NCI-H1694 (cell line): ENCODE data around the gene CYSTM1.

Experiments used
- DNase-seq: peaks from one replicate; lab custom pipeline; 2025; lab: John Stamatoyannopoulos, UW

The CYSTM1 gene

GRCh38 chr5:140236891-140237598 is 62.1 kb downstream of the CYSTM1 start:
- no peak for DNase-seq

DNA sequence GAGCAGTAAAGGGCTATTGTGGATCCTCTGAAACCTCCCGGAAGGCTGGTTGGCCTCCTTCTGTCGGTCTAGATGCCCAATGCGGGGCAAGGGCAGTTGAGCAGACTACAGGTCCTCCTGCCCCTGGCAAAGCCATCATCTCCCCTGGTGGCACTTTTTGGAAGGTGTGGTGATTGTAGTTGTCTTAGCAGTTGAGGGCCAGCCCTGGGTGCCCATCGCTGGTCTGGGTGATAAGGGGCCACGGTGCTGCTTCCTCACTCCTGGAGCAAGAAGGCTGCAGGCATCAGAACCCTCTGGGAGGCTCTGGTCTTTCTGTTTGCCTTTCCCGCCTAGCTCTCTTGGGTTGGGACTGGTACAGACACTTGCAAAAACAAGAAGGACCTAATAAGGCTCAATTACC is 63.8 kb downstream of the CYSTM1 start:
- DNase-seq = no peak

DNA sequence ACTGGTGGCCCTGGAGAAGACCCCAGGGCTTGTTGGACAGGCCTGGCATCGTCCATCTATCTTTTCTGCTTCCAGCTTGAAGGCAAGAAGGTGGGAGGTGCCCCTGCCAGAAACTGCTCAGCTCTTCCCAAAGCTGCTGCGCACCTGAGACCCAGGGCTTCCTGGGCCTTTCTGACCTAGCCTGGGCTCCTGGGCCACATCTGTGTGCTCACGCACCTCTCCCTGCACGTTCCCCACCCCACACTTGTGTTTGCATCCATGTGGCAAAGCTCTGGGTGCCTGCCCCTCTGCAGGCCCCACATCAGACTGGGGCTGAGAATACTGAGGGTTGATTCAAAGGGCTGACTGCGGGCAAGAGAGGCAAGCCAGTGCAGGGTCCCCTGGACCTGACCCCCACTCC is 64.5 kb downstream of the CYSTM1 start:
- DNase-seq = no peak

GRCh38 chr5:140239939-140240700 is 65.1 kb downstream of the CYSTM1 start:
- no peak for DNase-seq

GRCh38 chr5:140240987-140241706 is 66.2 kb downstream of the CYSTM1 start:
- peak; percentile 52 for DNase-seq

GRCh38 chr5:140242099-140242498 is 67.1 kb downstream of the CYSTM1 start:
- DNase-seq = no peak

- DNase-seq = no peak
Observed at GRCh38 chr5:140242890-140243585, 68.0 kb downstream of the CYSTM1 start.

DNA sequence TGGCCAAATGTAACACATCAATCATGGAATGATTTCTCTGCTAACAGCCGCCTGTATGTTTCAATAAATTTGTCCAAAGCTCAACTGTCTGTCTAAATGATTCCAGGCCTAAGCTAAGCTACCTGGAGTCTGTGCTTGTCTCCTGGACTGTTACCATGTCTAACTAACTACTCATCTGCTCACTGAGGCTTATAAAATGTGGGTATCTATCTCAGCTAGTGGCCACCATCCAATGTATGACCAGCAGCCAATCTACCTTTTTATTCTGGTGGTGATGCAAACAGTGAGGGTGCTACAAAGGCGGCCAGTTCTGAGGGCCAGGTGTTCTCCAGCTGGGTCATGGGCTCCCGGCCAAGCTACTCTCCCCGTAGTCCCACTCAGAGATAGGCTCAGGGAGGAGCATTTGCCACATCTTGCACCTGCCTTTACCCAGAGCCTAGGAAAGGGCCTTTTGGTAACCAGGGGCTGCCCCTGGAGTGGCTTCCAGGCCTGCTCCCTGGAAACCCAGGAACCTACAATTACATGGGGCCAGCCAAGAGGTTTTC is 68.8 kb downstream of the CYSTM1 start:
- DNase-seq = no peak

DNA sequence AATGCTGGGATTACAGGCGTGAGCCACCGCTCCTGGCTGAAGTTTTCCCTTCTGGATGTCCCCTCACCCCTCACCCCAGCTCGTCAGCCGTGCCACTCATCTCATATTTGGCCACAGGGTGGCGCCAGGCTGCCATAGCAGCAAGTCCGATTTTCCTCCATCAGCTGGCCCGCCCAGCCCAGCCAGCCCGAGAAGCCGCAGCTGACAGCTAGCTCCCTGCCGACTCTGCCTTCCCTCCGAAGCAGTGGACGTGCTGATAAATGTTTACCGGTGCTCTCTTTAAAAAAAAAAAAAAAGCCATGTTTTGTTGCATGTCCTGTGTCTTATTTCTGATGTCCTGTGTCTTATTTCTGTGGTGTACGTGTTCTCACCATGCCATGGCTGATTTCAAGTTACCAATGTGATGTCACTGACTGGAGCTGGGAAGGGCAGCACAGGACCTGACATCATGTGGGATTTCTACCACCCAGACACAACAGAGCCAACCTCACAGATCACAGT is 69.6 kb downstream of the CYSTM1 start:
- peak; percentile 42 for DNase-seq

DNA sequence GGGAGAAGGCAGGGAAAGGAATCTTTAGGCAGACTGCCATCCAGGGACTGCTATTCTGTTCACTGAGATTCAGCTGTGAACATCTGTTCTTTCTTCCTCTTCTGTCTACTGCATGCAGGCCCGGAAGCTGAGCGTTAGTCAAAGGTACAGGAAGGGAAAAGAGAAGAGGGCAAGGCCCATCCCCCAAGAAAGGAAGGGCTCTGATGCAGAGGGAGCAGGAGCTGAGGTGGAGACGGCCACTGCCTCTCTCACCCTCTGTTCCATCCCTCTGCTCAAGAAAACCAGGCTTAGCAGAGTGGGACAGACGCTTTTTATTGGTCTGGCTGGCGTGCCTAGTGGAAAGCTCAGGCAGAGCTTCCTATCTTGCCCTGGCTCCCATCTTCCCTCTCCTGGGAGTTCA is 70.4 kb downstream of the CYSTM1 start:
- no peak for DNase-seq

DNA sequence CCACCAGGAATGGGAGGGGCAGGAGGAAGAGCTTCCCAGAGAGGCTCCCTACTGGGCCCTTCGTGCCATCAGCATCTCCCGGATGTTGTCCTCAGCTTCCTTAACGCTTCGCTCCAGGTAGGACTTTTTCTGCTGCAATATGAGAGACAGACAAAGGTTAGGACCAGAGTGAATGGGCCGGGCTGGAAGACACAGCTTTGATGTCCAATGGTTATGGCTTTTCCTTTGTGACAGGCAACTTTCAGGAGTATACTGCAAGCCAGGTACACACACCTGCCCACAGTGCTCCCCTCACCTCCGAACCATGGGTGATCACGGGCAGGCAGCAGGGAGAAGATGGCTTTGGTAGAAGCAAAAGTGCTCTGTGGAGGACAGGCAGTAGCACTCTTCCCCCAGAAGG is 70.9 kb downstream of the CYSTM1 start:
- DNase-seq = no peak

- DNase-seq = no peak
Observed at GRCh38 chr5:140246378-140247122, 71.6 kb downstream of the CYSTM1 start.

DNA sequence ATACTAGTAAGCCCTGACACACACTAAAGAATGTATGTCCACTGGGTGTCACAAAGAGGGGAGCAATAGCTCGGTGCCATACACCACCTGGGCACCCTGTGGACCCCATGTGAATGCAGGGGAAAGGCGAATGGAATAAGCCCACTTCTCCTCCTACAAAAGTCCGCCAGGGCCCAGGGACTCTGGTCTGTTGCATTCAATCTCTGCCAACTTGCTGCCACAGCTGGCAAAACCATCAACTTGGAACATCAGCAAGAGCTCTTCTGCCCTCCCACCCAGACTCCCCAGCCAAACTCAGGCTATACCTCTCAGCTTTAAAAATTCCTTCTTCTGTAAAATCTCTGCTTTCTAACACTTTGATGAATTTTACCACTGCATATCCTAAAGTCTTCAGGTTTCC is 73.4 kb downstream of the CYSTM1 start:
- DNase-seq = no peak

DNA sequence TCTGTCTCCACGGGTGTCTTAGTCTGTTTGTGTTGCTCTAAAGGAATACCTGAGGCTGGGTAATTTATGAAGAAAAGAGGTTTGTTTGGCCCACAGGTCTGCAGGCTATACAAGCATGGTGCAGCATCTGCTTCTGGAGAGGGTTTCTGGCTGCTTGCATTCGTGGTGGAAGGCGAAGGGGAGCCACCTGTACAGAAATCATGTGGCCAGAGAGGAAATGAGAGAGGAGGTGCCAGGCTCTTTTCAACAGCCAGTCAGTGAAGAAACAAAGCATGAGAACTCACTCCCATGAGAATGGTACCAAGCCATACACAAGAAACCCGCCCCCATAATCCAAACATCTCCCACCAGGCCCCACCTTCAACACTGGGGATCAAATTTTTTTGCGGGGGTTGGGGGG is 74.5 kb downstream of the CYSTM1 start:
- no peak for DNase-seq

- no peak for DNase-seq
Observed at GRCh38 chr5:140250386-140250785, 75.4 kb downstream of the CYSTM1 start.

DNA sequence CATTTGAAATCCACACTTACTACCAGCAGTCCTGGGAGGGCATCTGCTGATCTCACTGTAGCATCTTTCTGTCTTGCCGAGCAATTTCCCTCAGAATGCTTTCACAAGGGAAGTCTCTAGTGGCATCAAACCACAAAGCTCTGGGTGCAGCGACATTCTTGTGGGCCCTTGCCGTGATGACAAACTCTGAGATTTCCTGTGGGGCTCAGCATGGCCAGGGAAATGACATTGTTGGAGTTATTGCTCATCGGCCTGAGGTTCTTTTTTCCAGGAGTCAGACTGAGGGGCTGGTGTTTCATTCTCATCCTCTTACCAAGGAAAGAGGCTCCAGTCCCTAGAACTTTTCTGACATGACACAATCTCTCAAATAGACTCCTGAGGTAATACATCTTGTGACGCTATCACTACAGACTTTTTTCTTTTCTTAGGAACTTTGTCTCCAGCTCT is 76.6 kb downstream of the CYSTM1 start:
- DNase-seq = no peak

DNA sequence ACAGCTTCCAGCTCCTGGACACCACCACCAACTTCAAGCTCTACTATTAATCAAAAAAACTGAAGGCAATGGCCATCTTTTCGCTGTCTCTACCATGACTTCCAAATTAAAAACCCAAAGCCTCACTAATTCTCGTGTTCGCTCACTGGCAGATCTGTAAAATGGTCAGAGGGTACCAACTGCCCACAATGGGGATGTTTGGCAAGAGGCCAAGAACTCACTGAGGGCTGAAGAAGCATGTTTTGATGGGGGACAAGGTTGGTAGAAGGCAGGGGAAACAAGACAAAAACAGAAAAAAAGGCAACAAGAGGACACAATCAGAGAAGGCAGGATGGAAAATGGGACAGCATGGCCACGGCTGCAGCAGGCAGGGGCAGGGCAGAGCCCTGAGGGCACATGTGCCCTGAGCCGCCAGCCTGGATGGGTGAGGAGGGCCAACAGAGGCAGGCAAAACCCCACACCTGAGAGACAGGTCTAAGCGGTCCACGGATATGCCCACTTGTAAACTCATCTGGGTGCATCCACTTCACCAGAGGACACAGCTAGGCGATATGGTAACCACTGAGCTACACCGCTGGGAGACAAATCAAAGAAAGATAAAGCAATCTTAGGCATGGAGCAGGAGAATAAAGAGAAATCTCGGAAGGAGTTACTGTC is 77.6 kb downstream of the CYSTM1 start:
- no peak for DNase-seq

- DNase-seq = no peak
Observed at GRCh38 chr5:140253985-140254384, 79.0 kb downstream of the CYSTM1 start.

DNA sequence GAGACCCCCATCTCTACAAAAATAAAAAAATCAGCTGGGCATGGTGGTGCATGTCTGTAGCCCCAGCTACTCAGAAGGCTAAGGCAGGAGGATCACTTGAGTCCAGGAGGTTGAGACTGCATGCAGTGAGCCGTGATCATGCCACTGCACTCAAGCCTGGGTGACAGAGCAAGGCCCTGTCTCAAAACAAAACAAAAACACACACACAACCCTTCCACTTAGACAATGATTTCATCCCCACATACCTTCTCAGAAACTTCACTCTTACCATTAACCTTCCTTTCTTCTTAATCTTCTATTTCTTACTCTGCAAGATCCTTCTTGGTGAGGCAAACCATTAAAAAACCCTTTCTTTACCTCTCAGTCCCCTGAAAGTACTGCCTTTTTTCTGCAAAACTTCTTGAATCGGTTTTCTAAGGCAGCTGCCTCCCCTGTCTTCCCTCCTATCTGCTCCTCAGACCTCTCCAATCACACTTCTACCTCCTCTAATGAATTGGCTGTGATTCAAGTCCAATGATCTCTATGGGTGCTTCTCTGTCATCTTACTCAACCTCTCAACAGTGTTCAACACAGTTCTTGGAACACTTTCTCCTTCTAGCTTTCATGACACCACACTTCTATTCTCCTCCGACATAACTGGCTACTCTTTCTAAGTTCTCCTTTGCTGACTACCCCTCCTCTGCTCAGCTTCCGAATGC is 80.6 kb downstream of the CYSTM1 start:
- DNase-seq = no peak

GRCh38 chr5:140256726-140257125 is 81.7 kb downstream of the CYSTM1 start:
- DNase-seq = no peak
